KMS-11 (cell line): ENCODE measurements around the gene PDK4.

Experiments
- H2AFZ ChIP-seq: fragments of 200-600 bp; sonication (generic); 2 replicates; pipeline ENCODE4 v1.6.1; 2016; ENCODE audit warnings: antibody characterized with exemption, mixed run types, low read depth
- H3K27ac ChIP-seq: fragments of 200-600 bp; sonication (generic); 2 replicates; pipeline ENCODE4 v1.6.1; 2016; ENCODE audit warnings: mild to moderate bottlenecking, mixed run types
- H3K27me3 ChIP-seq: fragments of 200-600 bp; sonication (generic); 2 replicates; pipeline ENCODE4 v1.6.1; 2017; ENCODE audit warnings: mild to moderate bottlenecking, low read depth, mixed run types, moderate library complexity; ENCODE audit not compliant: insufficient read depth
- H3K36me3 ChIP-seq: fragments of 200-600 bp; sonication (generic); 2 replicates; pipeline ENCODE4 v1.6.1; 2017; ENCODE audit warnings: mild to moderate bottlenecking, mixed run types; ENCODE audit not compliant: insufficient read depth
- H3K4me1 ChIP-seq: fragments of 200-600 bp; sonication (generic); 2 replicates; pipeline ENCODE4 v1.6.1; 2016; ENCODE audit warnings: mild to moderate bottlenecking, low read depth, mixed run types; ENCODE audit not compliant: poor library complexity, severe bottlenecking
- H3K4me2 ChIP-seq: fragments of 200-600 bp; sonication (generic); 2 replicates; pipeline ENCODE4 v1.7.0; 2016; ENCODE audit warnings: mild to moderate bottlenecking, mixed run types
- H3K4me3 ChIP-seq: fragments of 200-600 bp; sonication (generic); IDR thresholded peaks from 2 replicates; pipeline ENCODE4 v1.6.1; 2017; ENCODE audit warnings: low read depth, low read length, mixed read lengths; ENCODE audit not compliant: insufficient read depth
- H3K79me2 ChIP-seq: fragments of 200-600 bp; sonication (generic); 2 replicates; pipeline ENCODE4 v1.6.1; 2016; ENCODE audit warnings: low read depth, mixed run types; ENCODE audit not compliant: insufficient read depth
- H3K9ac ChIP-seq: fragments of 200-600 bp; sonication (generic); 2 replicates; pipeline ENCODE4 v1.6.1; 2016; ENCODE audit warnings: mild to moderate bottlenecking, mixed run types
- H4K20me1 ChIP-seq: fragments of 200-600 bp; sonication (generic); 2 replicates; pipeline ENCODE4 v1.6.1; 2016; ENCODE audit warnings: mild to moderate bottlenecking, mixed run types; ENCODE audit not compliant: insufficient read depth
- CTCF ChIP-seq: fragments of 200-600 bp; sonication (generic); conservative IDR thresholded peaks from 2 replicates; pipeline ENCODE4 v1.6.1; 2017; ENCODE audit warnings: low read depth, mild to moderate bottlenecking, antibody characterized with exemption, low read length, moderate library complexity, mixed read lengths

The PDK4 gene

GRCh38 chr7:95550546-95550945, 45.8 kb downstream of the PDK4 start:
- TF ChIP-seq CTCF, result no peak
- Histone ChIP-seq H3K9ac (no peak overlapping the region), H3K4me1 (peaks cover under 1% of the 10 kb centered on the region), H3K4me2 (no peak overlapping the region), H3K79me2 (no peaks in the 10 kb centered on the region), H3K4me3 (no peak overlapping the region), H2AFZ (no peak overlapping the region), H4K20me1 (no peaks in the 10 kb centered on the region), H3K27me3 (no peaks in the 10 kb centered on the region), H3K27ac (no peak overlapping the region), H3K36me3 (no peaks in the 10 kb centered on the region)

- no peaks in the 10 kb centered on the region for H4K20me1 ChIP-seq
These were observed 46.3 kb downstream of the PDK4 start for GRCh38 chr7:95549818-95550529.

GRCh38 chr7:95547361-95548348, 48.7 kb downstream of the PDK4 start:
- H3K79me2 ChIP-seq, result no peaks in the 10 kb centered on the region
- no peak overlapping the region for H3K4me2 ChIP-seq
- no peak overlapping the region for H3K9ac ChIP-seq
- no peak overlapping the region for H3K4me3 ChIP-seq
- H3K27me3 ChIP-seq, result no peaks in the 10 kb centered on the region
- H3K4me1 ChIP-seq, result peaks cover 4% of the 10 kb centered on the region
- no peaks in the 10 kb centered on the region for H3K36me3 ChIP-seq
- H2AFZ ChIP-seq, result no peak overlapping the region
- H4K20me1 ChIP-seq, result no peaks in the 10 kb centered on the region
- no peak for TF ChIP-seq CTCF
- no peak overlapping the region for H3K27ac ChIP-seq

More at GRCh38 chr7:95549818-95550529, 46.3 kb downstream of the PDK4 start:
- Histone ChIP-seq H3K4me2 (no peak overlapping the region), H3K9ac (no peak overlapping the region), H3K79me2 (no peaks in the 10 kb centered on the region), H3K27ac (no peak overlapping the region), H3K4me3 (no peak overlapping the region), H3K36me3 (no peaks in the 10 kb centered on the region), H3K27me3 (no peaks in the 10 kb centered on the region), H2AFZ (no peak overlapping the region), H3K4me1 (peaks cover 4% of the 10 kb centered on the region)
- TF ChIP-seq CTCF, result no peak

GRCh38 chr7:95546647-95547046, 49.7 kb downstream of the PDK4 start:
- no peak overlapping the region for H3K27ac ChIP-seq
- H4K20me1 ChIP-seq, result no peaks in the 10 kb centered on the region
- TF ChIP-seq CTCF, result no peak

More at GRCh38 chr7:95546647-95547046, 49.7 kb downstream of the PDK4 start:
- Histone ChIP-seq H3K36me3 (no peaks in the 10 kb centered on the region), H3K4me2 (no peak overlapping the region), H3K4me1 (peaks cover 4% of the 10 kb centered on the region), H2AFZ (no peak overlapping the region), H3K79me2 (no peaks in the 10 kb centered on the region), H3K9ac (no peak overlapping the region), H3K4me3 (no peak overlapping the region), H3K27me3 (no peaks in the 10 kb centered on the region)
